Panc1 (cell line): ENCODE results near the gene BARX1. TPM values are rescaled to one million over a fixed set of nuclear protein-coding genes. Genes with fewer than 3 reads are reported as not detected.

ENCODE experiments used
- ATAC-seq: fragments of 200-7000 bp; cut with Tn5 transposase; 2 replicates; pipeline ENCODE4 v1.9.1; 2020; ENCODE audit warnings: mild to moderate bottlenecking, moderate library complexity
- BruUV-seq: library from RNA; stranded (reverse); fragments of 400-500 nt; replicated peaks from 2 replicates; lab custom pipeline; 2021; lab: Mats Ljungman, UMichigan
- CTCF ChIA-PET: fragments of 300-600 bp; sonication (Branson Sonifier 250); formaldehyde crosslinking; loops from one replicate; lab custom pipeline; 2022; ENCODE audit warnings: antibody characterized with exemption; lab: Charles Lee
- POLR2A ChIA-PET: fragments of 300-600 bp; sonication (Branson Sonifier 250); formaldehyde crosslinking; loops from one replicate; lab custom pipeline; 2022; ENCODE audit warnings: antibody characterized with exemption; lab: Charles Lee
- DNase-seq: peaks from one replicate; pipeline ENCODE4 v3.0.0-alpha.2; 2010; ENCODE audit warnings: low read depth, low spot score
- H3K27ac ChIP-seq: 2 replicates; pipeline ENCODE4 v1.5.1; 2011; ENCODE audit warnings: mild to moderate bottlenecking, low read length, inconsistent platforms
- H3K27me3 ChIP-seq: fragments of 200-500 bp; sonication (Bioruptor generic); 2 replicates; pipeline ENCODE4 v1.6.0; 2014; ENCODE audit warnings: low read length, inconsistent platforms; ENCODE audit not compliant: control insufficient read depth, insufficient read depth
- H3K36me3 ChIP-seq: fragments of 200-500 bp; sonication (Bioruptor generic); 2 replicates; pipeline ENCODE4 v1.5.1; 2014; ENCODE audit warnings: inconsistent platforms, mild to moderate bottlenecking, low read length, moderate library complexity; ENCODE audit not compliant: control insufficient read depth, insufficient read depth
- H3K4me1 ChIP-seq: 2 replicates; pipeline ENCODE4 v1.5.1; 2011; ENCODE audit warnings: inconsistent platforms, mild to moderate bottlenecking, low read length, moderate library complexity; ENCODE audit not compliant: control insufficient read depth, insufficient read depth
- H3K4me3 ChIP-seq, 2 experiments: 2 replicates each; pipeline ENCODE4 v1.5.1; 2011 to 2012; ENCODE audit warnings: low read depth in 2 of 2, low read length in 2 of 2, mild to moderate bottlenecking in 2 of 2, inconsistent platforms in 1 of 2, moderate library complexity in 1 of 2
- H3K9me3 ChIP-seq: fragments of 200-500 bp; sonication (Bioruptor generic); 2 replicates; pipeline ENCODE4 v1.5.1; 2014; ENCODE audit warnings: low read depth, mild to moderate bottlenecking, inconsistent platforms, low read length, moderate library complexity; ENCODE audit not compliant: control insufficient read depth, insufficient read depth
- POLR2AphosphoS5 ChIP-seq: IDR thresholded peaks from 2 replicates; pipeline ENCODE4 v1.6.1; 2012; ENCODE audit warnings: mild to moderate bottlenecking, low read depth, low read length, moderate library complexity
- SIN3A ChIP-seq: IDR thresholded peaks from 2 replicates; pipeline ENCODE4 v1.6.1; 2012; ENCODE audit warnings: low read depth, mild to moderate bottlenecking, low read length, moderate library complexity, borderline replicate concordance; ENCODE audit not compliant: insufficient read depth
- TCF7L2 ChIP-seq: IDR thresholded peaks from 2 replicates; pipeline ENCODE4 v1.6.1; 2011; ENCODE audit warnings: mild to moderate bottlenecking, low read depth, low read length, inconsistent platforms
- in situ Hi-C: cut with HindIII; loops from 2 replicates; pipeline ENCODE4 v1.10.0; 2016; ENCODE audit warnings: low sequenced_read_pairs, low pct_unique_long_range_greater_than_20kb
- intact Hi-C: fragments of 100-400 bp; cut with micrococcal nuclease; formaldehyde crosslinking; loops from one replicate; pipeline ENCODE4 v1.10.0; 2022; ENCODE audit not compliant: unreplicated experiment
- total RNA-seq: library from RNA; stranded (reverse); gene quantifications from one replicate; pipeline ENCODE4 v1.2.1, GENCODE V29; 2021; ENCODE audit not compliant: unreplicated experiment
- TF ChIP-seq, protein P1 (sequence below): fragments of 450-650 bp; IDR thresholded peaks from 2 replicates; pipeline ENCODE4 v1.5.1; 2017; ENCODE audit warnings: mild to moderate bottlenecking
- TF ChIP-seq, protein P2 (sequence below), 2 experiments: IDR thresholded peaks; 2 replicates each; pipeline ENCODE4 v1.6.1; 2011 to 2012; ENCODE audit warnings: low read depth in 2 of 2, control low read depth in 1 of 2, low read length in 1 of 2, mild to moderate bottlenecking in 1 of 2, moderate library complexity in 1 of 2; ENCODE audit not compliant: insufficient read depth in 1 of 2

BARX1 gene
- total RNA-seq, 1 experiment from 2014 or later: 81.2 TPM

DNA sequence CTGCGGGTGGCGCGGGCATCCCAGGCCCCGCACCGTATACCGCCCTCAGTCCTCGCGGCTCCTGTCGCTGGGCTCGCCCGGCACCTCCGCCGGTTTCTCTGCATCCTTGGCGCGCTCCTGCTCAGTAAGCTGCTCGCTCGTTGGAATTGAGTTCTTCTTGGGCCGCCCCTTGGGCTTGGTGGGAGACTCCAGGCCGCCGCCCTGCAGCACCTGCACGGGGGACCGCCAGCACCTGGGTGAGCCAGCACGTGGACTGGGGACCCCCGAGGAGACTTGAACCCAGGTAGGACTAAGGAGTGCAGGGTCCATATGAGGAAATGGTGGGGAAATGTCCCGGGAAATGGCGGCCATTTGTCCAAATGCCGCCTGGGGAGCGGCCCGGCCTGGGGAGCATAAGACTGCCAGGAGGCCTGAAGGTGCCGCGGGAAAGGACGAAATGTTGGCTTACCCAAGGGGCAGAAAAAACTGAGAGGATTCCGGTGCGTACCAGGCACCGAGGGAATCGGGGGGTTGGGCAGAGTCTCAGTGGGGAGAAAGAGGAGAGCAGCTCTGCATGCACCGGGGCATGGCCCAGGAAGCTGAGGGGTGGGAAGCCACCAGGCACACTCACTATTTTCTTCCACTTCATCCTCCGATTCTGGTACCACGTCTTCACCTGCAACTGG is 2.9 kb downstream of the BARX1 start:
- in situ Hi-C loops: no loop called here

DNA sequence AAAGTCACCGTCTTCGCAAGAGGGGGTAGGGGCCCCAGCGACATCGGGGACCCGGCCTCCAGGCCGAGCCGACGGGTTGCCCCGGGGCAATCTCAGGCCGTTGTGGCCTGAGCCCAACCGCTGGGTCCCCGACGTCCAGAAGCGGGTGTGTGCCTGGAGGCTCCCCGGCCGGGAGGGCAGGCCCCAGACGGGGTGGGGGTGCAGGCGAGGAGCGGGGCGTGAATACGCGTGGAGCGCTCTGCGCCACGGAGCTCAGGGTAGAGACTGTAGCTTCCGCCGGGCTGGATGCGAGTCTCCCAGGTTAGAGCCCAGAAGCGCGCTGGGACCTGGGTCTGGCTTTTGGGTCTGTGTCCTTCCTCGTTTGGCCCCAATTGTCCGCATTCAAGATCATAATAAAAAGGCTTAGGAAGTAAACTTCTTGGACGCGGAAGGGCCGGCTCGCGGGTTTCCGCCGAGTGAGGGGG is 3.5 kb downstream of the BARX1 start:
- TF ChIP-seq SIN3A (no peak), TCF7L2 (no peak), POLR2AphosphoS5 (no peak)
- TF ChIP-seq, protein P1, sequence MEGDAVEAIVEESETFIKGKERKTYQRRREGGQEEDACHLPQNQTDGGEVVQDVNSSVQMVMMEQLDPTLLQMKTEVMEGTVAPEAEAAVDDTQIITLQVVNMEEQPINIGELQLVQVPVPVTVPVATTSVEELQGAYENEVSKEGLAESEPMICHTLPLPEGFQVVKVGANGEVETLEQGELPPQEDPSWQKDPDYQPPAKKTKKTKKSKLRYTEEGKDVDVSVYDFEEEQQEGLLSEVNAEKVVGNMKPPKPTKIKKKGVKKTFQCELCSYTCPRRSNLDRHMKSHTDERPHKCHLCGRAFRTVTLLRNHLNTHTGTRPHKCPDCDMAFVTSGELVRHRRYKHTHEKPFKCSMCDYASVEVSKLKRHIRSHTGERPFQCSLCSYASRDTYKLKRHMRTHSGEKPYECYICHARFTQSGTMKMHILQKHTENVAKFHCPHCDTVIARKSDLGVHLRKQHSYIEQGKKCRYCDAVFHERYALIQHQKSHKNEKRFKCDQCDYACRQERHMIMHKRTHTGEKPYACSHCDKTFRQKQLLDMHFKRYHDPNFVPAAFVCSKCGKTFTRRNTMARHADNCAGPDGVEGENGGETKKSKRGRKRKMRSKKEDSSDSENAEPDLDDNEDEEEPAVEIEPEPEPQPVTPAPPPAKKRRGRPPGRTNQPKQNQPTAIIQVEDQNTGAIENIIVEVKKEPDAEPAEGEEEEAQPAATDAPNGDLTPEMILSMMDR: no peak
- TF ChIP-seq, protein P2, sequence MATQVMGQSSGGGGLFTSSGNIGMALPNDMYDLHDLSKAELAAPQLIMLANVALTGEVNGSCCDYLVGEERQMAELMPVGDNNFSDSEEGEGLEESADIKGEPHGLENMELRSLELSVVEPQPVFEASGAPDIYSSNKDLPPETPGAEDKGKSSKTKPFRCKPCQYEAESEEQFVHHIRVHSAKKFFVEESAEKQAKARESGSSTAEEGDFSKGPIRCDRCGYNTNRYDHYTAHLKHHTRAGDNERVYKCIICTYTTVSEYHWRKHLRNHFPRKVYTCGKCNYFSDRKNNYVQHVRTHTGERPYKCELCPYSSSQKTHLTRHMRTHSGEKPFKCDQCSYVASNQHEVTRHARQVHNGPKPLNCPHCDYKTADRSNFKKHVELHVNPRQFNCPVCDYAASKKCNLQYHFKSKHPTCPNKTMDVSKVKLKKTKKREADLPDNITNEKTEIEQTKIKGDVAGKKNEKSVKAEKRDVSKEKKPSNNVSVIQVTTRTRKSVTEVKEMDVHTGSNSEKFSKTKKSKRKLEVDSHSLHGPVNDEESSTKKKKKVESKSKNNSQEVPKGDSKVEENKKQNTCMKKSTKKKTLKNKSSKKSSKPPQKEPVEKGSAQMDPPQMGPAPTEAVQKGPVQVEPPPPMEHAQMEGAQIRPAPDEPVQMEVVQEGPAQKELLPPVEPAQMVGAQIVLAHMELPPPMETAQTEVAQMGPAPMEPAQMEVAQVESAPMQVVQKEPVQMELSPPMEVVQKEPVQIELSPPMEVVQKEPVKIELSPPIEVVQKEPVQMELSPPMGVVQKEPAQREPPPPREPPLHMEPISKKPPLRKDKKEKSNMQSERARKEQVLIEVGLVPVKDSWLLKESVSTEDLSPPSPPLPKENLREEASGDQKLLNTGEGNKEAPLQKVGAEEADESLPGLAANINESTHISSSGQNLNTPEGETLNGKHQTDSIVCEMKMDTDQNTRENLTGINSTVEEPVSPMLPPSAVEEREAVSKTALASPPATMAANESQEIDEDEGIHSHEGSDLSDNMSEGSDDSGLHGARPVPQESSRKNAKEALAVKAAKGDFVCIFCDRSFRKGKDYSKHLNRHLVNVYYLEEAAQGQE (IDR thresholded peaks at IDR 0.05; ENCODE audit: insufficient read depth in 1 of 2, low read depth in 2 of 2, low read length in 1 of 2): no peak
- intact Hi-C loops: no loop called here
- ChIA-PET POLR2A (no interaction called here), CTCF (no interaction called here)
- H3K36me3 ChIP-seq: no peaks in the 10 kb centered on the region
- no peaks in the 10 kb centered on the region for H3K9me3 ChIP-seq
- no peak overlapping the region for H3K4me3 ChIP-seq
- no peaks in the 10 kb centered on the region for H3K27me3 ChIP-seq
- in situ Hi-C loops: no loop called here
- DNase-seq (no peak), ATAC-seq (no peak)
- no peak overlapping the region for H3K27ac ChIP-seq
- TSS peak; percentile 97 for BruUV-seq
- H3K4me1 ChIP-seq: peaks cover 13% of the 10 kb centered on the region

More for the DNA sequence above, 2.9 kb downstream of the BARX1 start:
- ATAC-seq (no peak), DNase-seq (no peak)
- no peak for TF ChIP-seq TCF7L2
- intact Hi-C loops: no loop called here
- no peak overlapping the region for H3K4me3 ChIP-seq
- BruUV-seq: no TSS peak
- H3K9me3 ChIP-seq: no peaks in the 10 kb centered on the region
- H3K4me1 ChIP-seq: peaks cover 13% of the 10 kb centered on the region
- no peaks in the 10 kb centered on the region for H3K36me3 ChIP-seq
- H3K27ac ChIP-seq: no peak overlapping the region
- CTCF ChIA-PET: no interaction called here
- H3K27me3 ChIP-seq: no peaks in the 10 kb centered on the region
- POLR2A ChIA-PET: no interaction called here
